Measurements from ENCODE around the gene SYNE2. TPM values are rescaled to one million over a fixed set of nuclear protein-coding genes. Genes with fewer than 3 reads are reported as not detected.

The SYNE2 gene
- total RNA-seq, 1 donor from 2014 or later = 5.7 TPM

GRCh38 chr14:64196814-64197411 lies 344.1 kb downstream of the SYNE2 start:
- Histone ChIP-seq H2AFZ (ENCODE audit: low read depth, low read length) (peak overlapping the region; percentile 81), H3K9me3 (ENCODE audit: insufficient read depth, low read depth, low read length) (no peaks in the 10 kb centered on the region), H3K4me2 (ENCODE audit: low read length) (peak overlapping the region; percentile 93), H4K20me1 (ENCODE audit: insufficient read depth, low read length) (no peaks in the 10 kb centered on the region), H3K27me3 (ENCODE audit: insufficient read depth, low read length) (no peaks in the 10 kb centered on the region), H3K36me3 (ENCODE audit: insufficient read depth, low read length) (no peaks in the 10 kb centered on the region), H3K79me2 (ENCODE audit: insufficient read depth, low read length) (no peaks in the 10 kb centered on the region), H3K4me3 (ENCODE audit: insufficient read depth, low read depth, low read length) (peak overlapping the region; percentile 74), H3K9ac (ENCODE audit: low read length) (peak overlapping the region; percentile 74), H3K27ac (ENCODE audit: low read depth, low read length) (peak overlapping the region; percentile 0), H3K4me1 (ENCODE audit: insufficient read depth, low read length) (peaks cover 4% of the 10 kb centered on the region)
- H3K36me3 Mint-ChIP-seq (ENCODE audit: low read depth, unreplicated experiment) = no peaks in the 10 kb centered on the region
- H3K4me1 Mint-ChIP-seq (ENCODE audit: low read depth, unreplicated experiment) = peaks cover 28% of the 10 kb centered on the region
- H3K27ac Mint-ChIP-seq (ENCODE audit: unreplicated experiment) = peak overlapping the region; percentile 68
- no peaks in the 10 kb centered on the region for H3K9me3 Mint-ChIP-seq (ENCODE audit: unreplicated experiment)
- H3K4me3 Mint-ChIP-seq (ENCODE audit: unreplicated experiment) = peak overlapping the region; percentile 86
- peak; percentile 58 for DNase-seq (ENCODE audit: low read depth)
- H3K27me3 Mint-ChIP-seq (ENCODE audit: low read depth, unreplicated experiment) = no peaks in the 10 kb centered on the region
- no peak for FAIRE-seq
- no peak for TF ChIP-seq EZH2 (IDR thresholded peaks at IDR 0.05; ENCODE audit: insufficient read depth, low read length)
- no peak for TF ChIP-seq CTCF (IDR thresholded peaks at IDR 0.05; ENCODE audit: insufficient read depth, low read depth, low read length)

GRCh38 chr14:64197996-64198395 lies 345.2 kb downstream of the SYNE2 start:
- no peaks in the 10 kb centered on the region for H3K36me3 Mint-ChIP-seq (ENCODE audit: low read depth, unreplicated experiment)

More at GRCh38 chr14:64197996-64198395, 345.2 kb downstream of the SYNE2 start:
- TF ChIP-seq EZH2 (IDR thresholded peaks at IDR 0.05; ENCODE audit: insufficient read depth, low read length) (no peak), CTCF (IDR thresholded peaks at IDR 0.05; ENCODE audit: insufficient read depth, low read depth, low read length) (no peak)
- H3K4me1 Mint-ChIP-seq (ENCODE audit: low read depth, unreplicated experiment) = peaks cover 19% of the 10 kb centered on the region
- no peak for DNase-seq (ENCODE audit: low read depth)
- no peak overlapping the region for H2AFZ ChIP-seq (ENCODE audit: low read depth, low read length)
- no peaks in the 10 kb centered on the region for H4K20me1 ChIP-seq (ENCODE audit: insufficient read depth, low read length)
- peaks cover 2% of the 10 kb centered on the region for H3K27me3 Mint-ChIP-seq (ENCODE audit: low read depth, unreplicated experiment)
- no peaks in the 10 kb centered on the region for H3K4me1 ChIP-seq (ENCODE audit: insufficient read depth, low read length)
- H3K4me3 ChIP-seq (ENCODE audit: insufficient read depth, low read depth, low read length) = no peak overlapping the region
- no peak overlapping the region for H3K9ac ChIP-seq (ENCODE audit: low read length)
- H3K27me3 ChIP-seq (ENCODE audit: insufficient read depth, low read length) = no peaks in the 10 kb centered on the region
- no peaks in the 10 kb centered on the region for H3K9me3 Mint-ChIP-seq (ENCODE audit: unreplicated experiment)
- H3K27ac ChIP-seq (ENCODE audit: low read depth, low read length) = no peak overlapping the region
- no peaks in the 10 kb centered on the region for H3K36me3 ChIP-seq (ENCODE audit: insufficient read depth, low read length)
- H3K79me2 ChIP-seq (ENCODE audit: insufficient read depth, low read length) = no peaks in the 10 kb centered on the region
- no peak overlapping the region for H3K27ac Mint-ChIP-seq (ENCODE audit: unreplicated experiment)
- no peak for FAIRE-seq
- no peak overlapping the region for H3K4me2 ChIP-seq (ENCODE audit: low read length)
- no peaks in the 10 kb centered on the region for H3K9me3 ChIP-seq (ENCODE audit: insufficient read depth, low read depth, low read length)
- no peak overlapping the region for H3K4me3 Mint-ChIP-seq (ENCODE audit: unreplicated experiment)

Data from astrocyte (in vitro differentiated cells and primary cell).